ENCODE measurements around the gene ZNF26.

Gene ZNF26

DNA sequence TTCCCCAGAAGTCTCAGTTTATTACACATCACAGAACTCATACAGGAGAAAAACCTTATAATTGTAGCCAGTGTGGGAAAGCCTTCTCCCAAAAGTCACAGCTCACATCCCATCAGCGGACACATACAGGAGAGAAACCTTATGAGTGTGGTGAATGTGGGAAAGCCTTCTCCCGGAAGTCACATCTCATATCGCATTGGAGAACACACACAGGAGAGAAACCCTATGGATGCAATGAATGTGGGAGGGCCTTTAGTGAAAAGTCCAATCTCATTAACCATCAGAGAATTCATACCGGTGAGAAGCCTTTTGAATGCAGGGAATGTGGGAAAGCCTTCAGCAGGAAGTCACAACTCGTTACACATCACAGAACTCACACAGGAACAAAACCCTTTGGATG is 71.3 kb downstream of the ZNF26 start:
- Histone ChIP-seq H3K4me2 (ENCODE audit: low read depth, low read length) (no peak overlapping the region), H3K36me3 (replicated peaks; ENCODE audit: insufficient read depth, low read length) (no peaks in the 10 kb centered on the region), H3K9me3 (replicated peaks; ENCODE audit: insufficient read depth, low read length) (no peaks in the 10 kb centered on the region), H3K27ac (ENCODE audit: low read length) (no peak overlapping the region), H3K27me3 (replicated peaks; ENCODE audit: insufficient read depth, low read length) (no peaks in the 10 kb centered on the region), H3K9me2 (replicated peaks; ENCODE audit: insufficient read depth, low read length) (no peaks in the 10 kb centered on the region), H3F3A (ENCODE audit: insufficient read depth, low read length) (no peaks in the 10 kb centered on the region), H3K9ac (ENCODE audit: low read length) (no peak overlapping the region), H3K79me2 (ENCODE audit: low read length) (no peaks in the 10 kb centered on the region), H4K20me1 (ENCODE audit: insufficient read depth, low read length) (no peaks in the 10 kb centered on the region), H3K4me3 (ENCODE audit: low read length) (no peak overlapping the region), H3K4me1 (ENCODE audit: low read length) (no peaks in the 10 kb centered on the region), H2AFZ (ENCODE audit: low read length) (no peak overlapping the region)
- TF ChIP-seq EZH2 (optimal IDR thresholded peaks at IDR 0.05; ENCODE audit: low read depth, low read length) (no peak), EZH2phosphoT487 (IDR thresholded peaks at IDR 0.05; ENCODE audit: low read length) (no peak)
- TF ChIP-seq, protein P1, sequence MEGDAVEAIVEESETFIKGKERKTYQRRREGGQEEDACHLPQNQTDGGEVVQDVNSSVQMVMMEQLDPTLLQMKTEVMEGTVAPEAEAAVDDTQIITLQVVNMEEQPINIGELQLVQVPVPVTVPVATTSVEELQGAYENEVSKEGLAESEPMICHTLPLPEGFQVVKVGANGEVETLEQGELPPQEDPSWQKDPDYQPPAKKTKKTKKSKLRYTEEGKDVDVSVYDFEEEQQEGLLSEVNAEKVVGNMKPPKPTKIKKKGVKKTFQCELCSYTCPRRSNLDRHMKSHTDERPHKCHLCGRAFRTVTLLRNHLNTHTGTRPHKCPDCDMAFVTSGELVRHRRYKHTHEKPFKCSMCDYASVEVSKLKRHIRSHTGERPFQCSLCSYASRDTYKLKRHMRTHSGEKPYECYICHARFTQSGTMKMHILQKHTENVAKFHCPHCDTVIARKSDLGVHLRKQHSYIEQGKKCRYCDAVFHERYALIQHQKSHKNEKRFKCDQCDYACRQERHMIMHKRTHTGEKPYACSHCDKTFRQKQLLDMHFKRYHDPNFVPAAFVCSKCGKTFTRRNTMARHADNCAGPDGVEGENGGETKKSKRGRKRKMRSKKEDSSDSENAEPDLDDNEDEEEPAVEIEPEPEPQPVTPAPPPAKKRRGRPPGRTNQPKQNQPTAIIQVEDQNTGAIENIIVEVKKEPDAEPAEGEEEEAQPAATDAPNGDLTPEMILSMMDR (IDR thresholded peaks at IDR 0.05; ENCODE audit: low read length) = no peak
- DNase-seq = no peak

GRCh38 chr12:133058203-133059113 is 72.3 kb downstream of the ZNF26 start:
- Histone ChIP-seq H3F3A (ENCODE audit: insufficient read depth, low read length) (no peaks in the 10 kb centered on the region), H3K27me3 (replicated peaks; ENCODE audit: insufficient read depth, low read length) (no peaks in the 10 kb centered on the region), H2AFZ (ENCODE audit: low read length) (no peak overlapping the region), H3K79me2 (ENCODE audit: low read length) (no peaks in the 10 kb centered on the region), H4K20me1 (ENCODE audit: insufficient read depth, low read length) (no peaks in the 10 kb centered on the region), H3K9me3 (replicated peaks; ENCODE audit: insufficient read depth, low read length) (no peaks in the 10 kb centered on the region), H3K4me1 (ENCODE audit: low read length) (no peaks in the 10 kb centered on the region), H3K36me3 (replicated peaks; ENCODE audit: insufficient read depth, low read length) (no peaks in the 10 kb centered on the region), H3K4me3 (ENCODE audit: low read length) (no peak overlapping the region), H3K9me2 (replicated peaks; ENCODE audit: insufficient read depth, low read length) (no peaks in the 10 kb centered on the region), H3K27ac (ENCODE audit: low read length) (no peak overlapping the region), H3K9ac (ENCODE audit: low read length) (no peak overlapping the region), H3K4me2 (ENCODE audit: low read depth, low read length) (no peak overlapping the region)
- TF ChIP-seq EZH2phosphoT487 (IDR thresholded peaks at IDR 0.05; ENCODE audit: low read length) (no peak), EZH2 (optimal IDR thresholded peaks at IDR 0.05; ENCODE audit: low read depth, low read length) (no peak)
- TF ChIP-seq, protein P1 (IDR thresholded peaks at IDR 0.05; ENCODE audit: low read length) = no peak
- DNase-seq = no peak

GRCh38 chr12:133061954-133062353 is 75.8 kb downstream of the ZNF26 start:
- H3F3A ChIP-seq (ENCODE audit: insufficient read depth, low read length) = no peaks in the 10 kb centered on the region
- H3K36me3 ChIP-seq (replicated peaks; ENCODE audit: insufficient read depth, low read length) = no peaks in the 10 kb centered on the region
- TF ChIP-seq EZH2 (optimal IDR thresholded peaks at IDR 0.05; ENCODE audit: low read depth, low read length) = no peak
- H3K27me3 ChIP-seq (replicated peaks; ENCODE audit: insufficient read depth, low read length) = no peaks in the 10 kb centered on the region
- no peak overlapping the region for H3K4me3 ChIP-seq (ENCODE audit: low read length)
- H3K79me2 ChIP-seq (ENCODE audit: low read length) = no peaks in the 10 kb centered on the region
- H4K20me1 ChIP-seq (ENCODE audit: insufficient read depth, low read length) = no peaks in the 10 kb centered on the region
- no peak for DNase-seq
- H3K27ac ChIP-seq (ENCODE audit: low read length) = no peak overlapping the region
- H3K9me3 ChIP-seq (replicated peaks; ENCODE audit: insufficient read depth, low read length) = no peaks in the 10 kb centered on the region
- no peak overlapping the region for H2AFZ ChIP-seq (ENCODE audit: low read length)
- no peaks in the 10 kb centered on the region for H3K9me2 ChIP-seq (replicated peaks; ENCODE audit: insufficient read depth, low read length)
- no peak overlapping the region for H3K9ac ChIP-seq (ENCODE audit: low read length)
- H3K4me1 ChIP-seq (ENCODE audit: low read length) = no peaks in the 10 kb centered on the region
- H3K4me2 ChIP-seq (ENCODE audit: low read depth, low read length) = no peak overlapping the region

GRCh38 chr12:133063556-133063955 is 77.4 kb downstream of the ZNF26 start:
- H3K9me2 ChIP-seq (replicated peaks; ENCODE audit: insufficient read depth, low read length) = no peaks in the 10 kb centered on the region
- no peaks in the 10 kb centered on the region for H3K27me3 ChIP-seq (replicated peaks; ENCODE audit: insufficient read depth, low read length)
- no peaks in the 10 kb centered on the region for H3K4me1 ChIP-seq (ENCODE audit: low read length)
- TF ChIP-seq, protein P1 (IDR thresholded peaks at IDR 0.05; ENCODE audit: low read length) = no peak
- TF ChIP-seq EZH2phosphoT487 (IDR thresholded peaks at IDR 0.05; ENCODE audit: low read length) (no peak), EZH2 (optimal IDR thresholded peaks at IDR 0.05; ENCODE audit: low read depth, low read length) (no peak)
- no peak for DNase-seq
- H3F3A ChIP-seq (ENCODE audit: insufficient read depth, low read length) = no peaks in the 10 kb centered on the region
- H3K4me2 ChIP-seq (ENCODE audit: low read depth, low read length) = no peak overlapping the region
- H3K79me2 ChIP-seq (ENCODE audit: low read length) = no peaks in the 10 kb centered on the region
- no peak overlapping the region for H3K27ac ChIP-seq (ENCODE audit: low read length)
- no peaks in the 10 kb centered on the region for H4K20me1 ChIP-seq (ENCODE audit: insufficient read depth, low read length)
- H3K9ac ChIP-seq (ENCODE audit: low read length) = no peak overlapping the region
- no peak overlapping the region for H3K4me3 ChIP-seq (ENCODE audit: low read length)
- no peaks in the 10 kb centered on the region for H3K36me3 ChIP-seq (replicated peaks; ENCODE audit: insufficient read depth, low read length)
- no peaks in the 10 kb centered on the region for H3K9me3 ChIP-seq (replicated peaks; ENCODE audit: insufficient read depth, low read length)
- no peak overlapping the region for H2AFZ ChIP-seq (ENCODE audit: low read length)
